ENCODE data around the gene PRR20G.

DNA sequence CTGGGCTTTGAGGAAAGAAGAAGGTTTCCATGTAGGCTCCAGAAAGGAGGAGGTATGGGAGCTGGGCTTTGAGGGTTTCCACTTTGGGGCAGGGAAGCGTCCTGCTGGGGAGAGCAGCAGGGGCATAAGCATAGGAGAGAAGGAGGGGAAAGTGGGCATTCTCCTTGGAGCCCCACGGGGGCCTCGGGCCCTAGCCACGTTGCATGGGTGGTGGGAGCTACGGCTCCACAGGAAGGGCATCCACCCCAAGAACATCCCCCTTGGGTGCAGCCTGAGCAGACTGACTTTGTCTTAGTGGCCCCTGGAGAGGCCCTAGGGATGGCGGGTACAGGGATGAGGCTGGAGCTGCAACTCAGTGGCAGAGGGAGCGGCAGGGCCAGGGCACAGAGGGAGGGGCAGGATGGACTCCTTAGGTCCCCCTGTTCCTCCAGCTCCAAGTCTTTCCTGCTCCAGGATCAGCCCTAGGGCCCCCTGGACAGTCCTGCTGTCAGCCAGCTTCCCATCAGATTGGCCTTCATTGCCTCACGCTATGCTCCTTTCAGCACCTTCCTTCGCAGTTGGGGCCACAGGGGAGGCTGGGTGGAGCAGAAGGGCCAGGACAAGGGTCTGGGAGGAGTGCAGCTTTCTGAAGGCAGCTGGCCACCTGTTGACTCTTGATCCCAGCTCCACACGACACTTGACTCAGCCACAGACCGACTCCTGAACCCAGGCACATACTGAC lies 22.9 kb downstream of the PRR20G start:
- TF ChIP-seq, protein P1, sequence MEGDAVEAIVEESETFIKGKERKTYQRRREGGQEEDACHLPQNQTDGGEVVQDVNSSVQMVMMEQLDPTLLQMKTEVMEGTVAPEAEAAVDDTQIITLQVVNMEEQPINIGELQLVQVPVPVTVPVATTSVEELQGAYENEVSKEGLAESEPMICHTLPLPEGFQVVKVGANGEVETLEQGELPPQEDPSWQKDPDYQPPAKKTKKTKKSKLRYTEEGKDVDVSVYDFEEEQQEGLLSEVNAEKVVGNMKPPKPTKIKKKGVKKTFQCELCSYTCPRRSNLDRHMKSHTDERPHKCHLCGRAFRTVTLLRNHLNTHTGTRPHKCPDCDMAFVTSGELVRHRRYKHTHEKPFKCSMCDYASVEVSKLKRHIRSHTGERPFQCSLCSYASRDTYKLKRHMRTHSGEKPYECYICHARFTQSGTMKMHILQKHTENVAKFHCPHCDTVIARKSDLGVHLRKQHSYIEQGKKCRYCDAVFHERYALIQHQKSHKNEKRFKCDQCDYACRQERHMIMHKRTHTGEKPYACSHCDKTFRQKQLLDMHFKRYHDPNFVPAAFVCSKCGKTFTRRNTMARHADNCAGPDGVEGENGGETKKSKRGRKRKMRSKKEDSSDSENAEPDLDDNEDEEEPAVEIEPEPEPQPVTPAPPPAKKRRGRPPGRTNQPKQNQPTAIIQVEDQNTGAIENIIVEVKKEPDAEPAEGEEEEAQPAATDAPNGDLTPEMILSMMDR (conservative IDR thresholded peaks at IDR 0.05; ENCODE audit: low read depth, low read length): no peak
- TF ChIP-seq POLR2A (IDR thresholded peaks at IDR 0.05; ENCODE audit: low read depth, low read length) (no peak), MAFK (IDR thresholded peaks at IDR 0.05; ENCODE audit: low read depth, low read length) (no peak), BHLHE40 (IDR thresholded peaks at IDR 0.05; ENCODE audit: low read depth, low read length) (no peak), CEBPB (IDR thresholded peaks at IDR 0.05; ENCODE audit: low read depth, low read length) (no peak), FOS (IDR thresholded peaks at IDR 0.05; ENCODE audit: low read depth, low read length) (no peak), SMC3 (IDR thresholded peaks at IDR 0.05; ENCODE audit: low read depth, low read length) (no peak), RAD21 (IDR thresholded peaks at IDR 0.05; ENCODE audit: low read length) (no peak), USF2 (IDR thresholded peaks at IDR 0.05; ENCODE audit: low read depth, low read length) (no peak), RFX5 (IDR thresholded peaks at IDR 0.05; ENCODE audit: low read depth, low read length) (no peak), NFE2L2 (IDR thresholded peaks at IDR 0.05; ENCODE audit: low read depth, low read length) (no peak), MXI1 (IDR thresholded peaks at IDR 0.05; ENCODE audit: borderline replicate concordance, low read depth, low read length) (no peak)
- TF ChIP-seq, protein P2, sequence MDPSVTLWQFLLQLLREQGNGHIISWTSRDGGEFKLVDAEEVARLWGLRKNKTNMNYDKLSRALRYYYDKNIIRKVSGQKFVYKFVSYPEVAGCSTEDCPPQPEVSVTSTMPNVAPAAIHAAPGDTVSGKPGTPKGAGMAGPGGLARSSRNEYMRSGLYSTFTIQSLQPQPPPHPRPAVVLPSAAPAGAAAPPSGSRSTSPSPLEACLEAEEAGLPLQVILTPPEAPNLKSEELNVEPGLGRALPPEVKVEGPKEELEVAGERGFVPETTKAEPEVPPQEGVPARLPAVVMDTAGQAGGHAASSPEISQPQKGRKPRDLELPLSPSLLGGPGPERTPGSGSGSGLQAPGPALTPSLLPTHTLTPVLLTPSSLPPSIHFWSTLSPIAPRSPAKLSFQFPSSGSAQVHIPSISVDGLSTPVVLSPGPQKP (IDR thresholded peaks at IDR 0.05; ENCODE audit: borderline replicate concordance, low read depth, low read length): no peak

Measured in IMR-90 (cell line).